ENCODE results near the gene SIRT4.

DNA sequence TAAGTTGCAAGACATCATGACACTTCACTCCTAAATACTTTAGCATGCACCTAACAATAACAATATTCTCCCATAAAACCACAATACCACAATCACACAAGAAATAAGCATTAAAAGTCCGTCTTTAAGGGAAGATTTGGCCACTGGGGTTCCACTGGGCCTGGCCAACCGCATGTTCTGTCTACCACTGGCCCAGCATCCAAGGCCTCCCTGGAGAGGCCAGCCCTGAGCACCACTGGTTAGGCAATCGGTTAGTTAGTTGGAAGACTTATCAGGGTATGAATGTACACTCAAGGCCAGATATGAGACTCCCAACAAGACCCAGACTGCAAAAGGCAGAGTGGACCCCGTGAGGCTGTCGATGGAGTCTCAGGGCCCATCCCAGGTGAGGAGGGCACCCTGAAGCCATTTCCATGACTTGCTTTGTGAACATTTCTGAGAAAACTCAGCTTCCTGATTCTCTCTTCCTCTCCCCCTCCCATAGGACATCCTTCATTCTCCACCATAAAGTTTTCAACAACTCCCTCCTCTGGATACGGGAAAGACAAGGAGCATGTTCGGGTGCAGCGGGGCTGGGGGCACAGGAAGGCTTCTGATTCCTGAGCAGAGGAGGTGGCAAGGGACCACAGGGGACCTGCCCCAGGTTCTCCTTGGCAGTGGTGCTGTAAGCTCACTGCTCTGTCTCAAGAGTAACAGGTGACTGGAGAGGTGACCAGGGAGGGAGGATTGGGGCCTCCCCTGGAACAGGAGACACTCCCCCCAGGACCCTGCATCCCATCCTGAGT lies 42.5 kb upstream of the SIRT4 start:
- TF ChIP-seq CTCF (IDR thresholded peaks at IDR 0.05; ENCODE audit: insufficient read depth, low read depth, low read length) (no peak), EZH2 (IDR thresholded peaks at IDR 0.05; ENCODE audit: insufficient read depth, low read length) (no peak)
